ENCODE data around the gene ANKRD13A.

The ANKRD13A gene
- 107 reads per million, percentile 84 among the genes with 10 or more reads in this experiment for total RNA-seq

DNA sequence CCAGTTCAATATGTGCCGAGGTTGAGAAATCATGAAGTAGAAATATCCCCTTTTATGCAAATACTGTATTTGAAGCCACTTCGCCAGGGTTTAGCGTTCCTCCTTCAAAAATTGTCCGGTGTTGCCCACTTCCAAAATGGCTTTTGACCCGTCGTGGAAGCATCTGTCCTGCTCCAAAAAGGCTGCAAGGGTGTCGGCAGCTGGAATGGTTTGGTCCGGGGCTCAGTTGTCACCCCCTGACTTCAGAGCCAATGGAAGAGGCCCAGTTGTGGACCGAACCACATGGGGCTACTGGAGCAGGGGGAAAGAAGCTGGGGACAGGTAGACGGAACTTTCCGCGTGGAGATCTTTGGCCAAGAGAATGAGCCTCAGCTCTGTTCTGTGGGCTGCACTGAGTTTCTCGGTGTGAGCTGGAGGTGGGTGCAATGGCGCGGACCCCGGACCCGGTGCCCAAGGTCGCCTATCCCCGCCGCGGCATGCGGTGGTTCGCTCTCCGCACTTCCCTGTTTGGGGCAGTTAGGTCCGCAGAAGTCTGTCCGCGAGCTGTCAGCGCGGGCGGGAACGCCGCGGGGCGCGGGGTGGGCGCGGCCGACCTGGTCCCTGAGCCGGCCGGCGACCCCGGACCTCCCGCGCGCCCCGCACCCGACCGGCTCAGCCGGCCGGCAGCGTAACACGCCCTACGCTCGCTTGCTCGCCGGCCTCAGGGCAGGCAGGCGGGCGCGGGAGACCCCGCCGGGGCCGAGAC lies at the start of gene ANKRD13A:
TSS of gene ANKRD13A (plus strand) at position 527 of the 745 bp plus-strand sequence. CDS start 259 bp downstream, outside the sequence.
- peak; percentile 83 for DNase-seq

DNA sequence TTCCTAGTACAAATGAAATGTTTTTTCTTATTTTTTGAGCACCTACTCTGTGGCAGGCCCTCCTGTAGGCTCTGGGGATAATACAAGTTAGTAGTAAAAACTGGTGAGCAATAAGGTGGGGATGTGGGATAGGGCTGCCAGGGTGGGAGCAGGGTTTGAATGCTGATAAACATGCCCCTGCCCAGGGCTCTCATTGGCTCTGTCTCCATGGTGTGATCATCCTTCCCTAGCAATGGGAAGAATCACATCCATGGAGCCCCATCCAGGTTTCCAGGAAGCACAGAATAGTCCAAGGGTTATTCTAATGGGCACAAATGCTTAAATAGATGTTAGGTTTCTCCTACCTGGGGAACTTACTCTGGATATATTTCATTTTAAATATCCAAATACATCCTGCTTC lies 48.6 kb upstream of the ANKRD13A start:
- no peak for DNase-seq

DNA sequence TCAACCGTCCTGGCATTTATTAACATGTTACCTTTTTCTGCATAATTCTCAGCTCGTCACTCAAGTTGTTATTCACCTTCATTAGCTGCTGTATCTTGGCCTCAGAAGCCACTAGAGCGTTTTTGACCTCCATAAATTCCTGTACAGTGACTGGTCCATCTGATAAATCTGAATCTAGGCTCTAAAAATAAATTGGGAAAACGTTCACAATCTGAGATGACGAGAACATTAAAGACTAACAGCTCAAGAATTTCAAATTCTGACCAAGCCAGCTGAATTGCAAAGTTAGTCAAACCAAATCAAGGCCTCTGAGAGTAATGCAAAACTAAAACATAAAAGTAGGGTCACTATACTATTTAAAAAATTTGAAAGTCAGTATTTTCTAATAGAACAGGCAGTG lies 48.1 kb upstream of the ANKRD13A start:
- DNase-seq, result no peak

DNA sequence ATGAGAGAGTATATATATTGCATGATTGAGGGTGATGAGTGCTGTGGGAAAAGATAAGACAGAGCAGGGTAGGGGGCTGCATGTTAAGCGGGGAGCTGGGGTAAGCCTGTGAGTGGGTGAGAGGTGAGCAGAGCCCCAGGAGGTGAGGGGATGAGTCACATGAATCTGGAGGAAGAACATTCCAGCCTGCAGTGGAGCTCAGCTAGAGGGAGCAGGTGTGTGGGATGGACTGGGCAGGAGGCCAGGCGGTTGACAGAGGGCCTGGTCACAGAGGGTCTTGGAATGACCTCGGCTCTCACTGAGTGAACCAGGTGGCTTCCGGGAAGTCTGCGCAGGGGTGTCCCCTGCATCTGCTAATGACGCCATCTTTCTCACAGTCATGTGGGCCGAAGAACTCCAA lies 47.5 kb upstream of the ANKRD13A start:
- no peak for DNase-seq

DNA sequence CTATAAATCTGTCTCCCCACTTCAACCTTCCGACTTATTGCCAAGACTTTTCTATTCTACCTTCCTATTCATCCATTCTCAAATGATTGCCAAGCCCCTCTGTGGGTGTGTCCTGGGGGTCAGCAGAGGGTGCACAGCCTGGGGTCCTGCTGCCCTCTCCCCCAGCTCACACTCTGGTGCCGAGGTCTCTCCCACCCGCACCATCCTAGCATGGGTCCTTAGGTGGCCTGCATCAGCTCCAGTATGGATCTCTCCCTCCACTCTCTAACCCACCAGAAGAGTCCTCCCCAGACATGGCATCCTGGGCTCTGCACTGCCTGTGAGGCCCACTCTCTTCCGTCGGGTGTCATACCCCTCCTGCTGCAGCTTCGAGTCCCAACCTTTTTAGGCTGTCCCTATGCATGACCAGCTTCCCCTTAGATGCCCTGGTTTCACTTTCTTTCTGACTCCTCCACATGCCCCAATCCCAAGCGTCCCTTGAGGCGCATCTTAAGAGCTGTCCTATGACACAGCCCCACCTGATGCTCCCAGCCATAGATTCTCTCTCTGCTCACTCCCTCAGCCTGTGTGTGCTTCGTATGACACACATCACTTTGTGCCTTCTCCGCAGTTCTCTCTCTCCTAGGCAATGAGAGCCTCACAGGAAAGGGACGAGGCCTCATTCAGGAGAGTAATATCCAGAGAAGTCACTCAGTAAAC lies 46.9 kb upstream of the ANKRD13A start:
- no peak for DNase-seq

DNA sequence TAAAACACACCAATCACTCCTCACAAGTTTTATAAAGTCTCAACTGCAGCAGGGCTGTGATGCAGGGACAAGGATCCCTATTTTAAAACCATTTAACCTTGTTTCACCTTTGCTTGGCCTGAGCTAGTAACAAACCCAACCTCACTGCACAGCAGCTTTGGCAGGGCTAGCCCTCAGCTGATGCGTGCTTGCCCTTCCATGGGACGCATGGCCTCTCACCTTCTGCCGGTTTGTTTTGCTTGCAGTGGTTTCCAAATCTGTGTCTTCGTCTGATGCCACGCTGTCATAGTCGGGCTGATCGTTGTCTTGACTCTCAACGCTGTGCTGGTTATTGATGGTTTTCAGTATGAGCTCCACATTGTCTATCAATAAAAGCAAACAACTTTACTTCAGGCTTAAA lies 46.4 kb upstream of the ANKRD13A start:
- no peak for DNase-seq

DNA sequence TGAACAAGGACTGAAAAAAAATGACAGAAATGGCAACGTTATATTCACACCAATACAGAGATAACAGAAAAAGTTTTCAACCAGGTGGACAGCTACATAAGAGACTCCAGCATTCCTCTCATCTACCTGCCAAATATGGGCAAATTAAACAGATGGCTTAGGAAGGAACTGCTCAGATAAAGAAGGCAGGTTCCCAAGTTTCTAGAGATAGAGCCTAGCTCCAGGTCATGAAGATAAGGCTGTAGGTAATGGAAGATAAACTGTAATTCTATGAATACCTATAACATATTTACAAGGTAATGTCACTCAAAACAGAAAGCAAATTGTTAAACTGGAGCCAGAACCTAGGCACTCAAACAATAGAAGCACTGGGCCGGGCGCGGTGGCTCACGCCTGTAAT lies 45.6 kb upstream of the ANKRD13A start:
- DNase-seq, result no peak

DNA sequence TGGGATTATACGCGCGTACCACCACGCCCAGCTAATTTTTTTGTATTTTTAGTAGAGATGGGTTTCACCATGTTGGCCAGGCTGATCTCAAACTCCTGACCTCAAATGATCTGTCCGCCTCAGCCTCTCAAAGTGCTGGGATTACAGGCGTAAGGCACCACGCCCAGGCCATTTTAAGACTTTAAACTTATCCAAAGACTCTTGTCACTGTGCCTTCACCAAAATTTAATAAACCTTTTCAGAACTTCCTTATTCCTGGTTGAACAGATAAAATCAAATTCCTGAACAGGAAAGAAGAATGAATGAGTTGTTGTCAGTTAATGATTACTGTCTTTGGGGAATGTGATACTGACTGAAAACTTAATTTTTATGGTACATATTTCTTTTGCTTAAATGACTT lies 40.9 kb upstream of the ANKRD13A start:
- no peak for DNase-seq

DNA sequence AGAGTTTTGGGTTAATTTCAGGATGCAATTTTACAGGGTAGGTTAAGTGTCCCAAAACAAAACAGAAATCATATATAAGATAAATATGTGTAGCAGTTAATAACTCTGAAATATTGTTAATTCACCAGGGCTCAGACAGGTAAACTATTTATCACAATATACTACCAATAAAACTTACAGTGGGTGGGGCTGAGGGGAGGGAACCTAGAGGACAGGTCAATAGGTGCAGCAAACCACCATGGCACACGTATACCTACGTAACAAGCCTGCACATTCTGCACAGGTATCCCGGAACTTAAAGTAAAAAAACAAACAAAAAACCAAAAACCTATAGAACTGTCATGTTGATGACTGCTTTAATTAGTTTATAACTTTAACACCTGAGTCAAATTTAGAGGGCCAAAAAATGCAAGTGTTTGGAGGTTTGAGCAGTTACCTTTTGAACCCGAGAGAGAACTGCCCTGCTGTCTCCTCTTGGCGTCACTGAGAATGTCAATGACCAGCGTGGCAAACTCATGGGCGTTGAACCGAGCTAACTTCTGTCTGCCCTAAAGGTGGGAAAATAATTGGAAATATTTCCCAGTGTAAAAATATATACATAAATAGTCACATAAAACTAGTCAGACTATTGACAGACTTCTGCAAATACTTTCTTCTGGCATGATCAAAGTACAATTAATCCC lies 39.7 kb upstream of the ANKRD13A start:
- DNase-seq, result no peak

DNA sequence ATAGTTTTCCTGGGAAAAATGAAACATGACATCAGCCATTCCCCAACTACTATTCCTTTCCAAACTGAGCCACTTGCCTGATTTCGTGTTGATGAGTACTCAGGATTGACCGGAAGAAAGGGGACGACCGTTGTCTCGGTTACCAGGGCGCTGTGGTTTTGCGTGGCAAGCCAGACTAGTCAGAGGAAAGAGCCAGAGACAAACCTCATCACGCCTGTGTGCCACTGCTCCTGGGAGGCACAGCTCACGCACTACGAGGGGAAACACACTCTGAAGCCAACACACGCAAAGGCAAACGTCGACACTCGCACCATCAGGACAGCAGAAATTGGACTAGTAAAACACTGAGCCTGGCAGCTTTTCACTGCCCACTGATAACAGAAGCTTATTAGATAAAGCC lies 38.0 kb upstream of the ANKRD13A start:
- no peak for DNase-seq

DNA sequence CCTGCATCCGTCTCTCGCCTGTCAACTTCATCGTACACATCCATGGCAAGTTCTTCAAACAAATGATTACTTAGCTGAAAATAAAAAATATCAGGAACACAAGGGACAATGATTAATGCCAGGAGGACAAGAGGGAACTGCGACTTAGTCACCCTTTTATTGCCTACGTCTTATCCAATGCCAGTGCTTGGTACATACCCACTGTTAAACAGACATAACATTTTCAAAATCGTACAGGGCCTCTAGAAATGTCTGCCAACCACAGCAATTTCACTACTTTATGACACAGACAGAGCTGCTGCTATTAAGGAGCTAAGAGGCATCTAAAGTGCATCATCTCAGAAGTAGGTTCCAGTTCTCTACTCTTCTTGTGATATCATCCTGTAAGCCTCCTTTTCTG lies 37.6 kb upstream of the ANKRD13A start:
- no peak for DNase-seq

DNA sequence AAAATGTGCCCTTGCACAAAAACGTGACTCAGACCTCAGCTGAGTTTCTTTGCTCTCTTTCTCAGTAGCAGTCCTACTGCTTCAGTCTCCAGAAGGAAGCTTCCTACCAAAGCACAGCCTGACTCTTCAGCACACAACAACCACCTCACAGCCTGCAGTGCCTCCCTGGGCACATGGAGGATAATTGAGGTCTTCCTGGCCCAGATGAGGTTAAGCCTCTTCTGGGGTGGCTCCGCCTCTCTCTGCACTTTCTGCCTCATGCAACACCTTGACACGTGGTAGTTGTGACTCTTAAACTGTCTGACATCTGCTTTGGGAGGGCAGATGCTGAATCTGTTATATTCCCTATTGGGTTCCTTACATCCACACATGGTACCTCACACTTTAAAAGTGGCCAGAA lies 36.8 kb upstream of the ANKRD13A start:
- DNase-seq, result no peak

DNA sequence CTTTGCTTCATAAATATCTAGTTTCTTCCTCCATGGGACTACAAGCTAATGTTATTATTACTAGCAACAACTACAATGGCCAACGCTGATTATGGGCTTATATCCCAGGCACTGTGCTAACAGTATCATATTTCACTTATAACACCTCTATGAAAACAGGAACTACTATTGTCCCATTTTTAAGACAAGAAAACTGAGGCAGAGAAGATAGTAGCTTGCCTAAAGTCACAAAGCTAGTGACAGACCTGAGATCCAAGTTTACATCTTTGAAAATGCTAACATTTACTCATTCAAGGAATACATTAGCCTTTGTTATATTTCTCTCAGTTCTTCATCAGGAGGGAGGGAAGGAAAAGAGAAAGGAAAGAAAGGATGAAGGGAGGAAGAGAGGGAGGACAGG lies 35.9 kb upstream of the ANKRD13A start:
- no peak for DNase-seq

DNA sequence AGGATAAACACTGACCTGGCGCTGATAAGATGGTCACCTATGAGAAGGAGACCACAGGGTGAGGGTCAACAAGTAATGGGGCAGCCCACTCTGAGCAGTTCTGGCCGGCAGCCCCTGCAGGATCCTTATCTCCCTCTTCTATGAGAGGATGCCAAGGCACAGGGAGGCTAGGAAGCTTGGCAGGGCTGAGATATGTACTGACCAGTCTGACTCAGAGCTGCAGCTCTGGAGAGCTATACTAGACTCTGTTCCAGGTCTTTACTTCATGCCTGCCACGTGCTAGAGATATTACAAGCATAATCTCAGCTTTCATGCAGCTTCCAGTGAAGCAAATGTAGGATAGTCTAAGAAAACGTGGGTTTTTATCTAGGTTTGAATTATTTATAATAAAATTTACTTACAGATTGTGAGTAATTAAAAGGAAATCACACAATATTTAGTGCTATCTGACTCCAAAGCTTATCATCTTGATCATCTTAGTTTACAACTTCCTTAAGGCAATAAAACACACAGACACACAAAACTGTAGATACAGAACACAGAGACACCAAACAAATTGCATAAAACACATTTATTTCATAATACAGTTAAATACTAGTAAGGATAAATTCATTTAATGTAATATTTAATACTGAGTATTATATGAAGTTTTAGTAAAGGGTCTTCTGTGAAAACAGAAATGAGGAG lies 35.3 kb upstream of the ANKRD13A start:
- no peak for DNase-seq

DNA sequence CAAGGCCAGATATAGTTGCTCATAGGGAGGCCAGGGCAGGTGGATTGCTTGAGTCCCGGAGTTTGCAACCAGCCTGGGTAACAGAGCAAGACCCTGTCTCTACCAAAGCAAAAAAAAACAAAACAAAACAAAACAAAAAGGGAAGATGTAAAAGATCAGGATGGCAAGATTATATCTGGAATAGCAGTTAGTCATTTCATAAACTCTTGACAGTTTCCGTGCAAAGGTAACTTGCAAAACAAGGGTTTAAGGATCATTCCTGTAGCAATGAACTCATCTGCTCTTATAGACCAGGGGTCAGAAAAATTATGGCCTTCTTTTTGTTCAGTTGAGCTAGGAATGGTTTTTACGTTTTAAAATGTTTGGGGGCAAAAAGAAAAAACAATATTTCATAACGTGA lies 32.7 kb upstream of the ANKRD13A start:
- DNase-seq, result no peak

DNA sequence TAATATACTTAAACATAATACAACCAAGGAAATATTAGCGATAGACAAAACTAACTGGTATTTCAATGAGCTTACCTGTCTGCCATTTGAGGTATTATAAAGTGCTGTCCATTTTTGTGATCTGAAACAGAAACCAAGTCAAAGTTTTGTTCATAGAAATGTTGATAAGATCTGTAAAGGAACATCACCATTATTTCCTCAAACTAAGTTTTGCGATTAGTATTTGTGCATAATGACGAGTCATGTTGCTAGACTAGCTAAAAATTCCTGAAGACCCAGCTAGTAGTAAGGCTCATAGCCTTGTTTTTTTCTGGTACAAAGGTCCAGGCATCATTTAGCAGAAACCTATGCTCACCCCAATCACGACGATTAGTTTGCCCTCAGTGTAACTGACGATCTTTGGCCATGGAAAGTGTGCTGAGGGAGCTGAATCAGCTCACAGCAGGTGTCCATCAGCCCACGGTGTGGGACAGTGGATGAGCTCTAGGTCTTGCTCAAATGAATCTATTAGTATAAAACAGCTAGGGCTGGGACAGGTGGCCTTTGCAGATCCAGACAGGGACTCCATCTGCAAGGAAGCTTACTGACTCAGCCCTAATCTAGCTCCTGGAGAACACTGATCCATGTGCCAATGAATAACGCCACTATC lies 31.7 kb upstream of the ANKRD13A start:
- DNase-seq, result no peak

DNA sequence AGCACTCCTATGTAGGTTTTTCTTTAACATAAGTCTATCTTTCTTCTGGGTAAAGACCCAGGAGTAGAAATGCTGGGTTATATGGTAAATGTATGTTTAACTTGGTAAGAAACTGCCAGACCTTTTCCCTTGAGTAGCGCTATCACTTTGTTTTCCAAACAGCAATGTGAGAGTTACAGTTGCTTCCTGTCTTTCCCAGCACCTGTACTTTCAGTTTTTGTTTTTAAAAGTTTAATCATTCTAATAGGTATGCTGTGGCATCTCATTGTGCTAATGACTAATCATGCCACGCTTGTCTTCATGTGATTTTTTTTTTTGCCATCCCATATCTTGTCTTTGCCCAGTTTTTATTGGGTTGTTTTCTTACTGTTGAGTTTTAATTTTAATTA lies 31.2 kb upstream of the ANKRD13A start:
- DNase-seq, result no peak

DNA sequence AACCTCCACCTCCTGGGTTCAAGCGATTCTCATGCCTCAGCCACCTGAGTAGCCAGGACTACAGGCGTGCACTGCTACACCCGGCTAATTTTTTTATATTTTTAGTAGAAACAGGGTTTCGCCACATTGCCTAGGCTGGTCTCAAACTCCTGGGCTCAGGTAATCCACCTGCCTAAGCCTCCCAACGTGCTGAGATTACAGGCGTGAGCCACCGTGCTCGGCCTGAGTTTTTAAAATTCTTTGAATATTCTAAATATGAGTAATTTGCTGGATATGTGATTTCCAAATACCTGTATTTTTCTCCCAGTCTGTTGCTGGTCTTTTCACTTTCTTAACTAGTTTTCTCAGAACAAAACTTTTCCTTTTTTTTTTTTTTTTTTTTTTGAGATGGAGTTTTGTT lies 30.4 kb upstream of the ANKRD13A start:
- no peak for DNase-seq

DNA sequence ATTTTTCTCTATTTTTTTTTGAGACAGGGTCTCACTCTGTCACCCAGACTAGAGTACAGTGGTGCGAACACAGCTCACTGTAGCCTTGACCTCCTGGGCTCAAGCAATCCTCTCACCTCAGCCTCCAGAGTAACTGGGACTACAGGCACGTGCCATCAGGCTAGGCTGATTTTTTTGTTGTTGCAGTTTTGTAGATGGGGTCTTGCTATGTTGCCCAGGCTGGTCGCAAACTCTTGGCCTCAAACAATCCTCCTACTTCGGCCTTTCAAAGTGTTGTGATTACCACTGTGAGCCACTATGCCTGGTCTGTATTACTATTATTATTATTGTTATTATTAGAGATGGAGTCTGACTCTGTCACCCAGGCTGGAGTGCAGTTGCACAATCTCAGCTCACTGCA lies 26.4 kb upstream of the ANKRD13A start:
- no peak for DNase-seq

DNA sequence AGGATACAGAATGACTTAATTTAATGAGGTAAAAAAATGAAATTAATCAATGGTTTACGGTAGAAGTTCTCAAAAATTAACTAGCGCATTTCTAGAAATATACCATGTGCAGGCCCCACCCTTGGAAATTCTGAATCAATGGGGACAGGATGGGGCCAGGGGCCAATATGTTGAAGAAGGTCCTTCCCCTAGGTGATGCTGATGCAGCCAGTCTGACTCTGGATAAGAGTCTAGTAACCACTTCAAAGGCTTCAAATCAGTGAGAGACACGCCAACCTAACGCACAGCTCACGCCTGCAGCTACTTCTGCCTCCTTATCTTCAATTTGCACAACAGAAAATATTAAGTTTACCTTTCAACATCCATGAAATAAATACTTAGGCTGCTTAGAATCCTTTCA lies 17.9 kb upstream of the ANKRD13A start:
- peak; percentile 20 for DNase-seq

DNA sequence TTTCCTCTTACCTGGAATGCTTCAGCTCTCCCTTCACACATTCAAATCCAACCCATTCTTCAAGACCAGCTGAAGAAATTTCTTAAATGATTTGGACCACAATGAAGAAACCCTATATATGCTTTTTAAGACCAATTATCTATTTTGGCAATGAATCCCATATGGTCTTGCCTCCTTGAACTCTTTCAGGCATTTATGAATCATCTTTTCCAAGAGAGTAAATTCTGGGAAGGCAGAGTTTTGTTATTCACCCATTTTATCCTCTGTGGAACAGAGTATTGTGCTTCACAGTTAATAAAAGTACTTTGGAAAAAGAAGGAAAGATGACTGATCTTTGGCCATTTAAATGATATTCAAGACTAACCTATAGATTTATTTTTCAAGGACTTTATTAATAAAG lies 17.0 kb upstream of the ANKRD13A start:
- DNase-seq, result no peak

DNA sequence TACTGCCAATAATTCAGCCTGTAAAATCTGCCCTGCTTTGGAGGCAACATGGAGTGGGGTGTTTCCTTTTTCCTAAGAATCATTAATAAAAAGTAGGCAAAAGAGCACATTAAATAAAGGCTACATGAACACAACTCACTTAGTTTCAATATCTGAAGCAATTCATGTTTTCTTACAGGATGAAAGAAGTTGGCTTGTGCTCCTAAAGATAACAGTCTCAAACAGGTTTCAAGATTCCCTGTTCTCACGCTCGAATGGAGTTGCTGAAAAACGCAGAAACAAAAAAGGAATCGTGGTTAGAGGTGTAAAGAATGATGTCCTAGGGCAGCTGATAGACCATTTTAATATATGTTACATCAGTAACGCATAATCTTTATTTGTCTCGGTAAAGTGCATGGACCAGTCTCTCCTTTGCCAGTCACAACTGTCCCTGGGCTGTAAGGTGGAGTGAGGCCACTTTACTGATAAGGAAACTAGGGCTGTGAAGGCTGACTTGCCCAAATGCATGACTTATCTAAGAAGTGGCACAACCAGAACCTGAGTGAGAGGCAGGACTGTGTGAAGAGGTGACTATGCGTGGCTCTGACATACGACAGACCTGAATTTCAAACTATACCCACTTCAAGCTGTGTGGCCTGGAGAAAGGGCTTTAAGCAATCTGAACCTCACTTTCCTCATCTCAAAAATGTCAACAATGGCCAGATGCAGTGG lies 15.6 kb upstream of the ANKRD13A start:
- DNase-seq, result no peak

All from effector CD4-positive, alpha-beta T cell (primary cell).